ENCODE results near the gene CPEB1.
A peak's percentile ranks its signal among the peaks of the same experiment; 100 is the strongest.

CPEB1 gene

DNA sequence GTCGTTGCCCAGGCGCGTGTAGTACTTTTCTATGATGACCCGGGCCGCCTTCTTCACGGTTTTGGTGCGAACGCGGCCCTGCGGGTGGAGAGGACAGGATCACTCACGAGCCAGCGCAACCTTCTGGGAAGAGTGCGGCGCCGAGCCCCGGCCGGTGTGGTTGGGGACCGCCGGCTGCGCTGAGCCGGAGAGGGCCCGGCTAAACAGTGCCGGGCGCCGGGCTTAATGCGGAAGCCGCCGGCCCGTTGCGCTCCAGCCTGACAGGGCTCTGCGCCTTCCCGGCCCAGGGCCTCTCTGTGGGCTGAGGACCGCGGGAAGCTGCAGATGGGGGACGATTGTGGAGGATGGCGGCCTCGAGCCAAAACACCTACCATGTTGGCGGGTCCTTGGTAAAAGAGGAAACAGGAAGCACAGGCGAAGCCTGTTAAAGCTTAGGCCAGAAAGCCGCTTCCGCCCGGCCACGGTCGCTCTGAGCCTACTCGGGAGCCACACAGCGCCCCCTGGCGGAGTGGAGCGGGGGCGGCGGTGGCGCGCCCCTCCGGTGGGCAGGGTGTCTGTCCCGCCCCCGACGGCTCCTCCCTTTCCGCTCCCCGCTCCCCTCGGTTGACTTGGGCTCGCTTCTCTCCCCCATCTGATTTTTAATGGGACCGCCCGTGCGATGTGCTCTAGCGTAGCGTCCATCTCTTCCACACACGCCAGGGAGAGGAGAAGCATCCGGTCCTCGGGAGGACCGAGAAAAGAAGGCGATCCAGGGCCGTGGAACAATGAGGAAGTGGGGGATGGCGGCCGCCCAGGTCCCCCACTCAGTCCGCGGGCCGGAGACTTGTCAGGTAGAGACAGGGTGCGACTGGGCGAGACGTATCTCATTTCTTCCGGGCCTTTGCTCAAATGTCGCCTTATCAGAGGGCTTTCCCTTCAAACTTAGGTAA lies 106.8 kb downstream of the CPEB1 start, which contains the start of gene RPS17 (continued):
- TF ChIP-seq, protein P1, sequence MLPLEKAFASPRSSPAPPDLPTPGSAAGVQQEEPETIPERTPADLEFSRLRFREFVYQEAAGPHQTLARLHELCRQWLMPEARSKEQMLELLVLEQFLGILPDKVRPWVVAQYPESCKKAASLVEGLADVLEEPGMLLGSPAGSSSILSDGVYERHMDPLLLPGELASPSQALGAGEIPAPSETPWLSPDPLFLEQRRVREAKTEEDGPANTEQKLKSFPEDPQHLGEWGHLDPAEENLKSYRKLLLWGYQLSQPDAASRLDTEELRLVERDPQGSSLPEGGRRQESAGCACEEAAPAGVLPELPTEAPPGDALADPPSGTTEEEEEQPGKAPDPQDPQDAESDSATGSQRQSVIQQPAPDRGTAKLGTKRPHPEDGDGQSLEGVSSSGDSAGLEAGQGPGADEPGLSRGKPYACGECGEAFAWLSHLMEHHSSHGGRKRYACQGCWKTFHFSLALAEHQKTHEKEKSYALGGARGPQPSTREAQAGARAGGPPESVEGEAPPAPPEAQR (tag by site-specific recombination; IDR thresholded peaks at IDR 0.05): peak; percentile 14; the same call in 1 of the 2 replicates
- TF ChIP-seq KLF7 (tag by site-specific recombination; IDR thresholded peaks at IDR 0.05; ENCODE audit: borderline replicate concordance): peak; percentile 80; the same call in 1 of the 2 replicates
- no peak for TF ChIP-seq TRIM28 (IDR thresholded peaks at IDR 0.05; ENCODE audit: borderline replicate concordance, low read length)
- TF ChIP-seq REST (tag by site-specific recombination; IDR thresholded peaks at IDR 0.05): no peak; the same call in 1 of the 2 replicates
- TF ChIP-seq, protein P2, sequence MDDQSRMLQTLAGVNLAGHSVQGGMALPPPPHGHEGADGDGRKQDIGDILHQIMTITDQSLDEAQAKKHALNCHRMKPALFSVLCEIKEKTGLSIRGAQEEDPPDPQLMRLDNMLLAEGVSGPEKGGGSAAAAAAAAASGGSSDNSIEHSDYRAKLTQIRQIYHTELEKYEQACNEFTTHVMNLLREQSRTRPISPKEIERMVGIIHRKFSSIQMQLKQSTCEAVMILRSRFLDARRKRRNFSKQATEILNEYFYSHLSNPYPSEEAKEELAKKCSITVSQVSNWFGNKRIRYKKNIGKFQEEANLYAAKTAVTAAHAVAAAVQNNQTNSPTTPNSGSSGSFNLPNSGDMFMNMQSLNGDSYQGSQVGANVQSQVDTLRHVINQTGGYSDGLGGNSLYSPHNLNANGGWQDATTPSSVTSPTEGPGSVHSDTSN (CRISPR knock-in tag; IDR thresholded peaks at IDR 0.05): peak; percentile 88; the same call in 1 of the 2 replicates
- TF ChIP-seq KLF16 (tag by site-specific recombination; IDR thresholded peaks at IDR 0.05): peak; percentile 99
- TF ChIP-seq ZNF488 (tag by site-specific recombination; IDR thresholded peaks at IDR 0.05): no peak
- TF ChIP-seq ZSCAN23 (tag by site-specific recombination; IDR thresholded peaks at IDR 0.05): peak; percentile 66
- TF ChIP-seq HOXA7 (CRISPR knock-in tag; IDR thresholded peaks at IDR 0.05; ENCODE audit: borderline replicate concordance): 0 out of 2 replicates have a peak, but pooled peaks have one; percentile 44
- no peak for TF ChIP-seq ZNF621 (tag by site-specific recombination; IDR thresholded peaks at IDR 0.05)
- TF ChIP-seq, protein P3, sequence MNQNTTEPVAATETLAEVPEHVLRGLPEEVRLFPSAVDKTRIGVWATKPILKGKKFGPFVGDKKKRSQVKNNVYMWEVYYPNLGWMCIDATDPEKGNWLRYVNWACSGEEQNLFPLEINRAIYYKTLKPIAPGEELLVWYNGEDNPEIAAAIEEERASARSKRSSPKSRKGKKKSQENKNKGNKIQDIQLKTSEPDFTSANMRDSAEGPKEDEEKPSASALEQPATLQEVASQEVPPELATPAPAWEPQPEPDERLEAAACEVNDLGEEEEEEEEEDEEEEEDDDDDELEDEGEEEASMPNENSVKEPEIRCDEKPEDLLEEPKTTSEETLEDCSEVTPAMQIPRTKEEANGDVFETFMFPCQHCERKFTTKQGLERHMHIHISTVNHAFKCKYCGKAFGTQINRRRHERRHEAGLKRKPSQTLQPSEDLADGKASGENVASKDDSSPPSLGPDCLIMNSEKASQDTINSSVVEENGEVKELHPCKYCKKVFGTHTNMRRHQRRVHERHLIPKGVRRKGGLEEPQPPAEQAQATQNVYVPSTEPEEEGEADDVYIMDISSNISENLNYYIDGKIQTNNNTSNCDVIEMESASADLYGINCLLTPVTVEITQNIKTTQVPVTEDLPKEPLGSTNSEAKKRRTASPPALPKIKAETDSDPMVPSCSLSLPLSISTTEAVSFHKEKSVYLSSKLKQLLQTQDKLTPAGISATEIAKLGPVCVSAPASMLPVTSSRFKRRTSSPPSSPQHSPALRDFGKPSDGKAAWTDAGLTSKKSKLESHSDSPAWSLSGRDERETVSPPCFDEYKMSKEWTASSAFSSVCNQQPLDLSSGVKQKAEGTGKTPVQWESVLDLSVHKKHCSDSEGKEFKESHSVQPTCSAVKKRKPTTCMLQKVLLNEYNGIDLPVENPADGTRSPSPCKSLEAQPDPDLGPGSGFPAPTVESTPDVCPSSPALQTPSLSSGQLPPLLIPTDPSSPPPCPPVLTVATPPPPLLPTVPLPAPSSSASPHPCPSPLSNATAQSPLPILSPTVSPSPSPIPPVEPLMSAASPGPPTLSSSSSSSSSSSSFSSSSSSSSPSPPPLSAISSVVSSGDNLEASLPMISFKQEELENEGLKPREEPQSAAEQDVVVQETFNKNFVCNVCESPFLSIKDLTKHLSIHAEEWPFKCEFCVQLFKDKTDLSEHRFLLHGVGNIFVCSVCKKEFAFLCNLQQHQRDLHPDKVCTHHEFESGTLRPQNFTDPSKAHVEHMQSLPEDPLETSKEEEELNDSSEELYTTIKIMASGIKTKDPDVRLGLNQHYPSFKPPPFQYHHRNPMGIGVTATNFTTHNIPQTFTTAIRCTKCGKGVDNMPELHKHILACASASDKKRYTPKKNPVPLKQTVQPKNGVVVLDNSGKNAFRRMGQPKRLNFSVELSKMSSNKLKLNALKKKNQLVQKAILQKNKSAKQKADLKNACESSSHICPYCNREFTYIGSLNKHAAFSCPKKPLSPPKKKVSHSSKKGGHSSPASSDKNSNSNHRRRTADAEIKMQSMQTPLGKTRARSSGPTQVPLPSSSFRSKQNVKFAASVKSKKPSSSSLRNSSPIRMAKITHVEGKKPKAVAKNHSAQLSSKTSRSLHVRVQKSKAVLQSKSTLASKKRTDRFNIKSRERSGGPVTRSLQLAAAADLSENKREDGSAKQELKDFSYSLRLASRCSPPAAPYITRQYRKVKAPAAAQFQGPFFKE (tag by site-specific recombination; IDR thresholded peaks at IDR 0.05; ENCODE audit: borderline replicate concordance): 0 out of 2 replicates have a peak, but pooled peaks have one; percentile 44
- no peak for TF ChIP-seq ZBTB1 (tag by site-specific recombination; IDR thresholded peaks at IDR 0.05)
- TF ChIP-seq, protein P4, sequence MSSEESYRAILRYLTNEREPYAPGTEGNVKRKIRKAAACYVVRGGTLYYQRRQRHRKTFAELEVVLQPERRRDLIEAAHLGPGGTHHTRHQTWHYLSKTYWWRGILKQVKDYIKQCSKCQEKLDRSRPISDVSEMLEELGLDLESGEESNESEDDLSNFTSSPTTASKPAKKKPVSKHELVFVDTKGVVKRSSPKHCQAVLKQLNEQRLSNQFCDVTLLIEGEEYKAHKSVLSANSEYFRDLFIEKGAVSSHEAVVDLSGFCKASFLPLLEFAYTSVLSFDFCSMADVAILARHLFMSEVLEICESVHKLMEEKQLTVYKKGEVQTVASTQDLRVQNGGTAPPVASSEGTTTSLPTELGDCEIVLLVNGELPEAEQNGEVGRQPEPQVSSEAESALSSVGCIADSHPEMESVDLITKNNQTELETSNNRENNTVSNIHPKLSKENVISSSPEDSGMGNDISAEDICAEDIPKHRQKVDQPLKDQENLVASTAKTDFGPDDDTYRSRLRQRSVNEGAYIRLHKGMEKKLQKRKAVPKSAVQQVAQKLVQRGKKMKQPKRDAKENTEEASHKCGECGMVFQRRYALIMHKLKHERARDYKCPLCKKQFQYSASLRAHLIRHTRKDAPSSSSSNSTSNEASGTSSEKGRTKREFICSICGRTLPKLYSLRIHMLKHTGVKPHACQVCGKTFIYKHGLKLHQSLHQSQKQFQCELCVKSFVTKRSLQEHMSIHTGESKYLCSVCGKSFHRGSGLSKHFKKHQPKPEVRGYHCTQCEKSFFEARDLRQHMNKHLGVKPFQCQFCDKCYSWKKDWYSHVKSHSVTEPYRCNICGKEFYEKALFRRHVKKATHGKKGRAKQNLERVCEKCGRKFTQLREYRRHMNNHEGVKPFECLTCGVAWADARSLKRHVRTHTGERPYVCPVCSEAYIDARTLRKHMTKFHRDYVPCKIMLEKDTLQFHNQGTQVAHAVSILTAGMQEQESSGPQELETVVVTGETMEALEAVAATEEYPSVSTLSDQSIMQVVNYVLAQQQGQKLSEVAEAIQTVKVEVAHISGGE (tag by site-specific recombination; conservative IDR thresholded peaks at IDR 0.05; ENCODE audit: low read depth): peak; percentile 93
- TF ChIP-seq, protein P5, sequence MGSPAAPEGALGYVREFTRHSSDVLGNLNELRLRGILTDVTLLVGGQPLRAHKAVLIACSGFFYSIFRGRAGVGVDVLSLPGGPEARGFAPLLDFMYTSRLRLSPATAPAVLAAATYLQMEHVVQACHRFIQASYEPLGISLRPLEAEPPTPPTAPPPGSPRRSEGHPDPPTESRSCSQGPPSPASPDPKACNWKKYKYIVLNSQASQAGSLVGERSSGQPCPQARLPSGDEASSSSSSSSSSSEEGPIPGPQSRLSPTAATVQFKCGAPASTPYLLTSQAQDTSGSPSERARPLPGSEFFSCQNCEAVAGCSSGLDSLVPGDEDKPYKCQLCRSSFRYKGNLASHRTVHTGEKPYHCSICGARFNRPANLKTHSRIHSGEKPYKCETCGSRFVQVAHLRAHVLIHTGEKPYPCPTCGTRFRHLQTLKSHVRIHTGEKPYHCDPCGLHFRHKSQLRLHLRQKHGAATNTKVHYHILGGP (tag by site-specific recombination; IDR thresholded peaks at IDR 0.05): no peak
- TF ChIP-seq, protein P6, sequence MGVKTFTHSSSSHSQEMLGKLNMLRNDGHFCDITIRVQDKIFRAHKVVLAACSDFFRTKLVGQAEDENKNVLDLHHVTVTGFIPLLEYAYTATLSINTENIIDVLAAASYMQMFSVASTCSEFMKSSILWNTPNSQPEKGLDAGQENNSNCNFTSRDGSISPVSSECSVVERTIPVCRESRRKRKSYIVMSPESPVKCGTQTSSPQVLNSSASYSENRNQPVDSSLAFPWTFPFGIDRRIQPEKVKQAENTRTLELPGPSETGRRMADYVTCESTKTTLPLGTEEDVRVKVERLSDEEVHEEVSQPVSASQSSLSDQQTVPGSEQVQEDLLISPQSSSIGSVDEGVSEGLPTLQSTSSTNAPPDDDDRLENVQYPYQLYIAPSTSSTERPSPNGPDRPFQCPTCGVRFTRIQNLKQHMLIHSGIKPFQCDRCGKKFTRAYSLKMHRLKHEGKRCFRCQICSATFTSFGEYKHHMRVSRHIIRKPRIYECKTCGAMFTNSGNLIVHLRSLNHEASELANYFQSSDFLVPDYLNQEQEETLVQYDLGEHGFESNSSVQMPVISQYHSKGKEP (tag by site-specific recombination; IDR thresholded peaks at IDR 0.05): 0 out of 2 replicates have a peak, but pooled peaks have one; percentile 30
- peak; percentile 90; the same call in 1 of the 2 replicates for TF ChIP-seq HOXD13 (CRISPR knock-in tag; IDR thresholded peaks at IDR 0.05; ENCODE audit: borderline replicate concordance)

All from HEK293 (cell line).